HepG2 (cell line): ENCODE measurements around the gene CLCN2. TPM values are rescaled to one million over a fixed set of nuclear protein-coding genes. Genes with fewer than 3 reads are reported as not detected.

Experiments used
- ATAC-seq: fragments of 200-7000 bp; cut with Tn5 transposase; 3 replicates; pipeline ENCODE4 v1.9.1; 2020; ENCODE audit warnings: mild to moderate bottlenecking, moderate library complexity
- BruUV-seq: library from RNA; stranded (reverse); fragments of 400-500 nt; replicated peaks from 2 replicates; lab custom pipeline; 2021; lab: Mats Ljungman, UMichigan
- CTCF ChIA-PET: fragments of 300-600 bp; formaldehyde crosslinking; extraction: SDS; loops from one replicate; lab custom pipeline; 2021; ENCODE audit warnings: low total read pairs, inconsistent platforms, low intra/inter-chr PET ratio; lab: Yijun Ruan, JAX
- POLR2A ChIA-PET: fragments of 350-600 bp; sonication (Branson Sonifier 250); formaldehyde crosslinking; loops from one replicate; lab custom pipeline; 2020; ENCODE audit warnings: antibody characterized with exemption, inconsistent platforms; lab: Yijun Ruan, JAX
- DNase-seq: peaks from one replicate; pipeline ENCODE4 v3.0.0-alpha.2; 2015; ENCODE audit warnings: low spot score
- FAIRE-seq: peaks from 3 replicates; lab custom pipeline; 2011; peaks lifted over from hg19 to GRCh38; lab: Jason Lieb, UNC
- H2AFZ ChIP-seq: one replicate; pipeline ENCODE4 v1.6.1; 2011; ENCODE audit warnings: low read length, inconsistent platforms
- H3K27ac ChIP-seq: fragments of 300-600 bp; 3 replicates; pipeline ENCODE4 v1.8.0; 2011; ENCODE audit warnings: mixed run types, mild to moderate bottlenecking, mixed read lengths, low read length, inconsistent platforms; ENCODE audit not compliant: insufficient read depth; ENCODE audit errors: extremely low read length
- H3K27me3 ChIP-seq, 2 experiments: fragments of 200-600 bp in 1 of 2; 2 replicates in 1 of 2; 3 replicates in 1 of 2; pipeline versions ENCODE4 v1.6.0 to v1.8.0; 2011; ENCODE audit warnings: low read length in 2 of 2, mild to moderate bottlenecking in 2 of 2, moderate library complexity in 2 of 2, inconsistent platforms in 1 of 2; ENCODE audit not compliant: insufficient read depth in 2 of 2, control insufficient read depth in 1 of 2
- H3K36me3 ChIP-seq, 2 experiments: fragments of 200-600 bp in 1 of 2; replicated peaks in 1 of 2; 2 replicates in 1 of 2; 3 replicates in 1 of 2; pipeline versions ENCODE4 v1.5.1 to v1.8.0; 2011; ENCODE audit warnings: low read length in 2 of 2, inconsistent platforms in 1 of 2; ENCODE audit not compliant: insufficient read depth in 2 of 2, control insufficient read depth in 1 of 2
- H3K4me1 ChIP-seq: 2 replicates; pipeline ENCODE4 v1.5.1; 2012; ENCODE audit warnings: low read length, inconsistent platforms; ENCODE audit not compliant: insufficient read depth
- H3K4me2 ChIP-seq: 2 replicates; pipeline ENCODE4 v1.6.0; 2011; ENCODE audit warnings: low read depth, low read length, inconsistent platforms
- H3K4me3 ChIP-seq, 3 experiments: fragments of 200-600 bp in 1 of 3; sonication (generic), shearing (Covaris generic) in 1 of 3; replicated peaks in 1 of 3; 2 replicates each; pipeline ENCODE4 v1.5.1; 2011 to 2016; ENCODE audit warnings: low read length in 3 of 3, inconsistent platforms in 2 of 3, low read depth in 2 of 3, mild to moderate bottlenecking in 2 of 3, control low read depth in 1 of 3, mixed read lengths in 1 of 3; ENCODE audit not compliant: insufficient read depth in 1 of 3
- H3K79me2 ChIP-seq: one replicate; pipeline ENCODE4 v1.6.1; 2011; ENCODE audit warnings: low read length, inconsistent platforms; ENCODE audit not compliant: insufficient read depth
- H3K9ac ChIP-seq: 2 replicates; pipeline ENCODE4 v1.6.0; 2011; ENCODE audit warnings: mild to moderate bottlenecking, low read depth, low read length, inconsistent platforms; ENCODE audit not compliant: insufficient read depth
- H3K9me3 ChIP-seq: 2 replicates; pipeline ENCODE4 v1.5.1; 2012; ENCODE audit warnings: mild to moderate bottlenecking, low read length
- H4K20me1 ChIP-seq: 2 replicates; pipeline ENCODE4 v1.6.0; 2011; ENCODE audit warnings: inconsistent platforms, mild to moderate bottlenecking, low read length, moderate library complexity; ENCODE audit not compliant: insufficient read depth
- ASH2L ChIP-seq: fragments of 300-600, 200-600 bp; sonication (generic); IDR thresholded peaks from 2 replicates; pipeline ENCODE4 v1.7.0; 2017; ENCODE audit warnings: low read depth, mild to moderate bottlenecking, moderate library complexity, mixed read lengths, low read length; ENCODE audit not compliant: insufficient read length
- BORCS8-MEF2B ChIP-seq: sonication (generic); formaldehyde crosslinking; IDR thresholded peaks from 2 replicates; pipeline ENCODE4 v1.8.0; 2022; ENCODE audit warnings: mild to moderate bottlenecking, missing genetic modification reagents
- CBX5 ChIP-seq: sonication (generic); formaldehyde crosslinking; IDR thresholded peaks from 2 replicates; pipeline ENCODE4 v1.4.0; 2020; ENCODE audit warnings: missing genetic modification reagents, borderline replicate concordance
- EEA1 ChIP-seq: sonication (generic); formaldehyde crosslinking; IDR thresholded peaks from 2 replicates; pipeline ENCODE4 v1.5.1; 2020; ENCODE audit warnings: mild to moderate bottlenecking, missing genetic modification reagents, borderline replicate concordance
- JUN ChIP-seq: sonication (generic); formaldehyde crosslinking; IDR thresholded peaks from 2 replicates; pipeline ENCODE4 v1.4.0; 2020; ENCODE audit warnings: mild to moderate bottlenecking, missing genetic modification reagents
- MTA3 ChIP-seq: sonication (generic); formaldehyde crosslinking; IDR thresholded peaks from 2 replicates; pipeline ENCODE4 v1.4.0; 2020; ENCODE audit warnings: missing genetic modification reagents
- PLSCR1 ChIP-seq: sonication (generic); formaldehyde crosslinking; IDR thresholded peaks from 2 replicates; pipeline ENCODE4 v1.5.0; 2020; ENCODE audit warnings: missing genetic modification reagents, mild to moderate bottlenecking, borderline replicate concordance
- POLR2AphosphoS5 ChIP-seq: IDR thresholded peaks from 2 replicates; pipeline ENCODE4 v1.6.1; 2012; ENCODE audit warnings: low read depth, low read length
- RBAK ChIP-seq: sonication (generic); formaldehyde crosslinking; IDR thresholded peaks from 2 replicates; pipeline ENCODE4 v1.5.1; 2020; ENCODE audit warnings: mild to moderate bottlenecking, missing genetic modification reagents
- REPIN1 ChIP-seq: sonication (generic); formaldehyde crosslinking; IDR thresholded peaks from 2 replicates; pipeline ENCODE4 v1.8.0; 2022; ENCODE audit warnings: missing genetic modification reagents, low read depth, mild to moderate bottlenecking, borderline replicate concordance
- RNF2 ChIP-seq: fragments of 450-650 bp; conservative IDR thresholded peaks from 2 replicates; pipeline ENCODE4 v1.6.1; 2016; ENCODE audit warnings: low read depth
- ZFX ChIP-seq: sonication (generic); formaldehyde crosslinking; IDR thresholded peaks from 2 replicates; pipeline ENCODE4 v1.4.0; 2020; ENCODE audit warnings: mild to moderate bottlenecking, low read depth, missing genetic modification reagents, moderate library complexity
- ZNF20 ChIP-seq: sonication (generic); formaldehyde crosslinking; IDR thresholded peaks from 2 replicates; pipeline ENCODE4 v1.4.0; 2020; ENCODE audit warnings: mild to moderate bottlenecking, moderate library complexity, missing genetic modification reagents
- ZNF276 ChIP-seq: sonication (generic); formaldehyde crosslinking; IDR thresholded peaks from 2 replicates; pipeline ENCODE4 v1.4.0; 2020; ENCODE audit warnings: mild to moderate bottlenecking, low read depth, missing genetic modification reagents
- ZNF333 ChIP-seq: sonication (generic); formaldehyde crosslinking; IDR thresholded peaks from 2 replicates; pipeline ENCODE4 v1.4.0; 2020; ENCODE audit warnings: mild to moderate bottlenecking, missing genetic modification reagents, borderline replicate concordance
- ZNF441 ChIP-seq: sonication (generic); formaldehyde crosslinking; IDR thresholded peaks from 2 replicates; pipeline ENCODE4 v1.7.0; 2021; ENCODE audit warnings: missing genetic modification reagents, borderline replicate concordance
- ZNF709 ChIP-seq: sonication (generic); formaldehyde crosslinking; IDR thresholded peaks from 2 replicates; pipeline ENCODE4 v1.5.0; 2020; ENCODE audit warnings: mild to moderate bottlenecking, missing genetic modification reagents
- ZNF75D ChIP-seq: sonication (generic); formaldehyde crosslinking; IDR thresholded peaks from 2 replicates; pipeline ENCODE4 v1.8.1; 2023; ENCODE audit warnings: missing genetic modification reagents, mild to moderate bottlenecking, borderline replicate concordance
- ZNF775 ChIP-seq: sonication (generic); formaldehyde crosslinking; IDR thresholded peaks from 2 replicates; pipeline ENCODE4 v1.4.0; 2020; ENCODE audit warnings: missing genetic modification reagents, mild to moderate bottlenecking, moderate library complexity, borderline replicate concordance
- WGBS: methylation state at CpG from one replicate; pipeline ENCODE4 v1.1.6; 2017; ENCODE audit warnings: low lambda C conversion rate; 5-methylcytosine and 5-hydroxymethylcytosine counted together
- in situ Hi-C: cut with HindIII; loops from 2 replicates; pipeline ENCODE4 v1.10.0; 2017; ENCODE audit warnings: low pct_unique_long_range_greater_than_20kb; ENCODE audit not compliant: extremely low pct_ligation_motif_present
- intact Hi-C: fragments of 100-400 bp; cut with micrococcal nuclease; formaldehyde crosslinking; loops from one replicate; pipeline ENCODE4 v1.10.0; 2022; ENCODE audit not compliant: unreplicated experiment
- polyA plus RNA-seq, 8 experiments: library from polyadenylated mRNA; depleted of rRNA in 3 of 8; stranded (reverse) in 7 of 8; unstranded in 1 of 8; fragments of >200 nt; fragmentation: Illumina TruSeq in 4 of 8; extraction: Trizol in 4 of 8; gene quantifications; 2 replicates each; pipeline versions ENCODE4 v1.2.1 to v1.2.3, GENCODE V29; 2011 to 2016; ENCODE audit warnings: low read depth in 4 of 8, missing spikeins in 1 of 8, mixed read lengths in 1 of 8; ENCODE audit not compliant: insufficient read depth in 1 of 8
- total RNA-seq, 5 experiments: library from RNA; depleted of rRNA; stranded (reverse); fragments of >200 nt; fragmentation: Illumina TruSeq; extraction: Trizol; gene quantifications; 2 replicates each; pipeline ENCODE4 v1.2.3, GENCODE V29; 2016; ENCODE audit warnings: low read depth in 1 of 5

Gene CLCN2
- total and polyA plus RNA-seq, 2 of the 13 experiments (the other 11 are each of a cell fraction or from before 2014, with no cell fraction given) = 11.4 to 13.5 TPM

- TF ChIP-seq ZNF333 = no peak
- no peak for TF ChIP-seq ZNF75D (CRISPR knock-in tag)
Observed at GRCh38 chr3:184366619-184367289, 5.3 kb upstream of the CLCN2 start (continued).

- H3K79me2 ChIP-seq = peaks cover 31% of the 10 kb centered on the region
- ATAC-seq (peak; percentile 81), DNase-seq (peak; percentile 98), FAIRE-seq (peak; percentile 93)
- H3K9ac ChIP-seq = peak overlapping the region; percentile 97
- peaks cover 14 to 27% of the 10 kb centered on the region in 2 experiments for H3K36me3 ChIP-seq
- ChIA-PET POLR2A (interaction anchor here (0.7 to 2.9 kb wide), 19 partner anchors 9 to 177 kb away, joined by 3 to 18 read pairs (median 4); partner anchors contain the start of genes ABCF3, CHRD and FAM131A), CTCF (no interaction called here)
- peaks cover 7% of the 10 kb centered on the region; the same call in 1 of the 2 replicates for H4K20me1 ChIP-seq
- peak overlapping the region; percentile 100 for H3K4me2 ChIP-seq
- in situ Hi-C loops (no loop called here), intact Hi-C loops (no loop called here)
- BruUV-seq = TSS peak; percentile 52
- WGBS = 1% methylated on average over 13 of the region's 68 CpGs
- peak overlapping the region; percentile 93 to 96 (median 96) for H3K4me3 ChIP-seq
- no peaks in the 10 kb centered on the region for H3K9me3 ChIP-seq
- peak overlapping the region; percentile 97 for H3K27ac ChIP-seq
- H3K27me3 ChIP-seq = no peaks in the 10 kb centered on the region; a peak in 1 of 5 replicates
- H3K4me1 ChIP-seq = peaks cover 55% of the 10 kb centered on the region
- no peak overlapping the region for H2AFZ ChIP-seq
- TF ChIP-seq POLR2AphosphoS5 (peak; percentile 77), ASH2L (peak; percentile 63), ZNF441 (CRISPR knock-in tag) (0 out of 2 replicates have a peak, but pooled peaks have one; percentile 6), PLSCR1 (CRISPR knock-in tag) (no peak), ZNF20 (peak; percentile 73; the same call in 1 of the 2 replicates), MTA3 (CRISPR knock-in tag) (no peak), CBX5 (no peak; the same call in 1 of the 2 replicates), EEA1 (CRISPR knock-in tag) (peak; percentile 16; the same call in 1 of the 2 replicates), ZFX (CRISPR knock-in tag) (peak; percentile 91), BORCS8-MEF2B (CRISPR knock-in tag) (peak; percentile 88), RNF2 (peak; percentile 81), ZNF775 (CRISPR knock-in tag) (no peak), ZNF276 (CRISPR knock-in tag) (peak; percentile 45; the same call in 1 of the 2 replicates), ZNF709 (CRISPR knock-in tag) (peak; percentile 20; the same call in 1 of the 2 replicates), REPIN1 (CRISPR knock-in tag) (peak; percentile 95), JUN (no peak), RBAK (no peak)
Observed at GRCh38 chr3:184362668-184363546, 1.5 kb upstream of the CLCN2 start.
